Measurements from ENCODE around the gene PEAK1.

Gene PEAK1

GRCh38 chr15:77358545-77359240 lies 61.2 kb downstream of the PEAK1 start:
- DNase-seq (ENCODE audit: low read depth, low spot score), result no peak

GRCh38 chr15:77356305-77356704 lies 63.6 kb downstream of the PEAK1 start:
- DNase-seq (ENCODE audit: low read depth, low spot score), result no peak

- DNase-seq (ENCODE audit: low read depth, low spot score), result no peak
Observed at GRCh38 chr15:77355321-77355720, 64.6 kb downstream of the PEAK1 start.

- no peak for DNase-seq (ENCODE audit: low read depth, low spot score)
Observed at GRCh38 chr15:77354063-77354462, 65.8 kb downstream of the PEAK1 start.

- DNase-seq (ENCODE audit: low read depth, low spot score), result no peak
Observed at GRCh38 chr15:77352887-77353286, 67.0 kb downstream of the PEAK1 start.

- DNase-seq (ENCODE audit: low read depth, low spot score), result no peak
Observed at GRCh38 chr15:77350792-77351191, 69.1 kb downstream of the PEAK1 start.

GRCh38 chr15:77349666-77350065 lies 70.2 kb downstream of the PEAK1 start:
- no peak for DNase-seq (ENCODE audit: low read depth, low spot score)

GRCh38 chr15:77348511-77348910 lies 71.4 kb downstream of the PEAK1 start:
- no peak for DNase-seq (ENCODE audit: low read depth, low spot score)

- no peak for DNase-seq (ENCODE audit: low read depth, low spot score)
Observed at GRCh38 chr15:77347197-77347596, 72.7 kb downstream of the PEAK1 start.

- DNase-seq (ENCODE audit: low read depth, low spot score), result no peak
Observed at GRCh38 chr15:77346245-77347036, 73.5 kb downstream of the PEAK1 start.

GRCh38 chr15:77342807-77343206 lies 77.1 kb downstream of the PEAK1 start:
- DNase-seq (ENCODE audit: low read depth, low spot score), result no peak

GRCh38 chr15:77340245-77340644 lies 79.7 kb downstream of the PEAK1 start:
- DNase-seq (ENCODE audit: low read depth, low spot score), result no peak

- DNase-seq (ENCODE audit: low read depth, low spot score), result no peak
Observed at GRCh38 chr15:77336006-77336405, 83.9 kb downstream of the PEAK1 start.

- DNase-seq (ENCODE audit: low read depth, low spot score), result no peak
Observed at GRCh38 chr15:77335298-77335697, 84.6 kb downstream of the PEAK1 start.

GRCh38 chr15:77333166-77333565 lies 86.7 kb downstream of the PEAK1 start:
- DNase-seq (ENCODE audit: low read depth, low spot score), result no peak

- DNase-seq (ENCODE audit: low read depth, low spot score), result no peak
Observed at GRCh38 chr15:77329202-77329601, 90.7 kb downstream of the PEAK1 start.

- DNase-seq (ENCODE audit: low read depth, low spot score), result no peak
Observed at GRCh38 chr15:77327844-77328529, 91.9 kb downstream of the PEAK1 start.

GRCh38 chr15:77327168-77327567 lies 92.7 kb downstream of the PEAK1 start:
- no peak for DNase-seq (ENCODE audit: low read depth, low spot score)

GRCh38 chr15:77326366-77326765 lies 93.5 kb downstream of the PEAK1 start:
- no peak for DNase-seq (ENCODE audit: low read depth, low spot score)

GRCh38 chr15:77312523-77312922 lies 107.4 kb downstream of the PEAK1 start:
- DNase-seq (ENCODE audit: low read depth, low spot score), result no peak

- no peak for DNase-seq (ENCODE audit: low read depth, low spot score)
Observed at GRCh38 chr15:77311618-77312398, 108.1 kb downstream of the PEAK1 start.

GRCh38 chr15:77311020-77311419 lies 108.9 kb downstream of the PEAK1 start:
- DNase-seq (ENCODE audit: low read depth, low spot score), result no peak
